Activated naive CD4-positive, alpha-beta T cell treated with anti-CD3 and anti-CD28 coated beads, Interleukin-2, amount 50 U/mL, for 72 hours (primary cell): ENCODE results near the gene HSD17B3. TPM values are rescaled to one million over a fixed set of nuclear protein-coding genes. Genes with fewer than 3 reads are reported as not detected.
"Not testable (repeated sequence)": the region's sequence is repeated elsewhere in the genome, so short reads cannot be mapped to it uniquely, and the experiment has no call there.

Source experiments
- ATAC-seq, 2 donors: fragments of 150-1000 bp; cut with Tn5 transposase; 2 replicates each; pipeline ENCODE4 v1.10.0; 2021; ENCODE audit warnings: mild to moderate bottlenecking in 2 of 2, moderate library complexity in 2 of 2
- DNase-seq, 2 donors: peaks; one replicate each; pipeline ENCODE4 v3.0.0; 2021 to 2022; ENCODE audit warnings: low spot score in 2 of 2
- H3K27ac Mint-ChIP-seq, 2 donors: one replicate each; pipeline ENCODE4 v1.8.0; 2022; ENCODE audit warnings: mild to moderate bottlenecking in 2 of 2, mixed read lengths in 2 of 2
- H3K36me3 Mint-ChIP-seq, 2 donors: one replicate each; pipeline ENCODE4 v1.8.0; 2022; ENCODE audit warnings: mixed read lengths in 2 of 2
- H3K9me3 Mint-ChIP-seq, 2 donors: one replicate each; pipeline ENCODE4 v1.8.0; 2022; ENCODE audit warnings: mixed read lengths in 2 of 2
- total RNA-seq, 2 donors: library from RNA; stranded (reverse); gene quantifications; one replicate each; pipeline ENCODE4 v1.2.3, GENCODE V29; 2022

The HSD17B3 gene
- total RNA-seq = not detected

- DNase-seq (no peak), ATAC-seq (no peak)
- no peak within 1 kb of the TSS for H3K27ac Mint-ChIP-seq
- peaks cover 0 to 5% of the 10 kb centered on the region in 2 donors for H3K9me3 Mint-ChIP-seq
- no peaks in the 10 kb centered on the region for H3K36me3 Mint-ChIP-seq
These were observed at the start of gene HSD17B3 for GRCh38 chr9:96302021-96302420. HSD17B3 (minus strand) TSS chr9:96302176; CDS start chr9:96302104, 72 bp downstream.

- Mint-ChIP-seq H3K36me3 (peaks cover 0 to 6% of the 10 kb centered on the region in 2 donors), H3K9me3 (peaks cover 0 to 5% of the 10 kb centered on the region in 2 donors), H3K27ac (no peak overlapping the region)
- DNase-seq = no peak
- ATAC-seq = no peak
These were observed 48.9 kb upstream of the HSD17B3 start for GRCh38 chr9:96350866-96351265.

GRCh38 chr9:96348261-96348660 lies 46.3 kb upstream of the HSD17B3 start:
- H3K27ac Mint-ChIP-seq = no peak overlapping the region
- no peak for ATAC-seq
- peaks cover 0 to 6% of the 10 kb centered on the region in 2 donors for H3K36me3 Mint-ChIP-seq
- peaks cover 0 to 5% of the 10 kb centered on the region in 2 donors for H3K9me3 Mint-ChIP-seq
- no peak for DNase-seq

GRCh38 chr9:96345551-96345950 lies 43.6 kb upstream of the HSD17B3 start:
- DNase-seq = no peak
- H3K27ac Mint-ChIP-seq = no peak overlapping the region
- ATAC-seq = no peak
- peaks cover 0 to 6% of the 10 kb centered on the region in 2 donors for H3K36me3 Mint-ChIP-seq
- peaks cover 0 to 5% of the 10 kb centered on the region in 2 donors for H3K9me3 Mint-ChIP-seq

- ATAC-seq (no peak), DNase-seq (no peak)
- peaks cover 0 to 5% of the 10 kb centered on the region in 2 donors for H3K9me3 Mint-ChIP-seq
These were observed 42.6 kb upstream of the HSD17B3 start for GRCh38 chr9:96344458-96345180.

GRCh38 chr9:96343515-96344360 lies 41.8 kb upstream of the HSD17B3 start:
- ATAC-seq (no peak), DNase-seq (no peak)
- Mint-ChIP-seq H3K27ac (no peak overlapping the region), H3K36me3 (peaks cover 0 to 6% of the 10 kb centered on the region in 2 donors), H3K9me3 (peaks cover 0 to 5% of the 10 kb centered on the region in 2 donors)

More at GRCh38 chr9:96344458-96345180, 42.6 kb upstream of the HSD17B3 start:
- Mint-ChIP-seq H3K27ac (no peak overlapping the region), H3K36me3 (peaks cover 0 to 6% of the 10 kb centered on the region in 2 donors)

GRCh38 chr9:96342571-96343245 lies 40.7 kb upstream of the HSD17B3 start:
- H3K9me3 Mint-ChIP-seq = no peaks in the 10 kb centered on the region
- no peak for ATAC-seq
- H3K36me3 Mint-ChIP-seq = no peaks in the 10 kb centered on the region
- H3K27ac Mint-ChIP-seq = no peak overlapping the region
- DNase-seq = no peak

GRCh38 chr9:96340707-96341106 lies 38.7 kb upstream of the HSD17B3 start:
- ATAC-seq = no peak
- H3K36me3 Mint-ChIP-seq = no peaks in the 10 kb centered on the region
- DNase-seq = no peak
- no peaks in the 10 kb centered on the region for H3K9me3 Mint-ChIP-seq
- H3K27ac Mint-ChIP-seq = no peak overlapping the region

- DNase-seq (no peak), ATAC-seq (no peak)
- H3K9me3 Mint-ChIP-seq = no peaks in the 10 kb centered on the region
- no peaks in the 10 kb centered on the region for H3K36me3 Mint-ChIP-seq
- no peak overlapping the region for H3K27ac Mint-ChIP-seq
These were observed 36.3 kb upstream of the HSD17B3 start for GRCh38 chr9:96338299-96338698.

- DNase-seq (no peak), ATAC-seq (no peak)
- Mint-ChIP-seq H3K36me3 (no peaks in the 10 kb centered on the region), H3K27ac (no peak overlapping the region), H3K9me3 (no peaks in the 10 kb centered on the region)
These were observed 32.0 kb upstream of the HSD17B3 start for GRCh38 chr9:96333958-96334357.

- no peak for DNase-seq
- no peaks in the 10 kb centered on the region for H3K9me3 Mint-ChIP-seq
- ATAC-seq = no peak
- H3K27ac Mint-ChIP-seq = no peak overlapping the region
- no peaks in the 10 kb centered on the region for H3K36me3 Mint-ChIP-seq
These were observed 29.4 kb upstream of the HSD17B3 start for GRCh38 chr9:96331236-96331947.

GRCh38 chr9:96327694-96328352 lies 25.8 kb upstream of the HSD17B3 start:
- no peaks in the 10 kb centered on the region for H3K9me3 Mint-ChIP-seq
- ATAC-seq = peak; percentile 64 to 72
- peak in 1 of 2 donors; percentile 59 for DNase-seq

GRCh38 chr9:96323169-96323568 lies 21.2 kb upstream of the HSD17B3 start:
- Mint-ChIP-seq H3K27ac (no peak overlapping the region), H3K9me3 (no peaks in the 10 kb centered on the region), H3K36me3 (no peaks in the 10 kb centered on the region)
- ATAC-seq = no peak
- no peak for DNase-seq

More at GRCh38 chr9:96327694-96328352, 25.8 kb upstream of the HSD17B3 start:
- H3K36me3 Mint-ChIP-seq = no peaks in the 10 kb centered on the region
- H3K27ac Mint-ChIP-seq = no peak overlapping the region

- H3K27ac Mint-ChIP-seq, DNase-seq, H3K36me3 Mint-ChIP-seq, H3K9me3 Mint-ChIP-seq, ATAC-seq: not testable (repeated sequence)
These were observed 20.8 kb upstream of the HSD17B3 start for GRCh38 chr9:96322736-96323135.

GRCh38 chr9:96322210-96322609 lies 20.2 kb upstream of the HSD17B3 start:
- not testable (repeated sequence) for H3K36me3 Mint-ChIP-seq, ATAC-seq, H3K9me3 Mint-ChIP-seq, H3K27ac Mint-ChIP-seq, DNase-seq

GRCh38 chr9:96321515-96321914 lies 19.5 kb upstream of the HSD17B3 start:
- ATAC-seq (no peak), DNase-seq (no peak)
- no peak overlapping the region for H3K27ac Mint-ChIP-seq
- H3K36me3 Mint-ChIP-seq = no peaks in the 10 kb centered on the region
- no peaks in the 10 kb centered on the region for H3K9me3 Mint-ChIP-seq
